Hematopoietic multipotent progenitor cell treated with erythropoietin and hydrocortisone succinate and interleukin-3 and kit ligand, for 6 days (in vitro differentiated cells): ENCODE measurements around the gene HNRNPR.
A peak's percentile ranks its signal among the peaks of the same experiment; 100 is the strongest.

Source experiments
- DNase-seq: peaks from one replicate; pipeline ENCODE4 v3.0.0-alpha.2; 2015

The HNRNPR gene

GRCh38 chr1:23368562-23369334, 24.7 kb upstream of the HNRNPR start:
- peak; percentile 96 for DNase-seq

- peak; percentile 100 for DNase-seq
Measured at GRCh38 chr1:23367791-23368561, 23.9 kb upstream of the HNRNPR start.

GRCh38 chr1:23367451-23367790, 23.3 kb upstream of the HNRNPR start:
- DNase-seq, result peak; percentile 42

- DNase-seq, result no peak
Measured at GRCh38 chr1:23366598-23366997, 22.5 kb upstream of the HNRNPR start.

- no peak for DNase-seq
Measured at GRCh38 chr1:23366146-23366545, 22.1 kb upstream of the HNRNPR start.

GRCh38 chr1:23362218-23362713, 18.2 kb upstream of the HNRNPR start:
- peak; percentile 34 for DNase-seq

- no peak for DNase-seq
Measured at GRCh38 chr1:23358310-23358875, 14.3 kb upstream of the HNRNPR start.

- DNase-seq, result no peak
Measured at GRCh38 chr1:23357138-23357908, 13.2 kb upstream of the HNRNPR start.

GRCh38 chr1:23356471-23357137, 12.5 kb upstream of the HNRNPR start:
- no peak for DNase-seq

- peak; percentile 29 for DNase-seq
Measured at GRCh38 chr1:23354245-23354644, 10.2 kb upstream of the HNRNPR start.

- DNase-seq, result no peak
Measured at GRCh38 chr1:23352096-23352695, 8.1 kb upstream of the HNRNPR start.

GRCh38 chr1:23345920-23346319, 1.8 kb upstream of the HNRNPR start:
- no peak for DNase-seq

- DNase-seq, result no peak
Measured at GRCh38 chr1:23344987-23345472, 946 bp upstream of the HNRNPR start.

GRCh38 chr1:23343221-23344110, 618 bp downstream of the HNRNPR start:
- DNase-seq, result peak; percentile 76

- peak; percentile 62 for DNase-seq
Measured at GRCh38 chr1:23341931-23342692, 2.0 kb downstream of the HNRNPR start.

- DNase-seq, result peak; percentile 52
Measured at GRCh38 chr1:23339632-23340031, 4.5 kb downstream of the HNRNPR start.

GRCh38 chr1:23337869-23338268, 6.2 kb downstream of the HNRNPR start:
- DNase-seq, result no peak

- DNase-seq, result no peak
Measured at GRCh38 chr1:23331713-23332112, 12.4 kb downstream of the HNRNPR start.

- no peak for DNase-seq
Measured at GRCh38 chr1:23330846-23331245, 13.2 kb downstream of the HNRNPR start.

- no peak for DNase-seq
Measured at GRCh38 chr1:23325393-23325792, 18.7 kb downstream of the HNRNPR start.
